ENCODE data around the gene TIGD2. TPM values are rescaled to one million over a fixed set of nuclear protein-coding genes. Genes with fewer than 3 reads are reported as not detected.

TIGD2 gene
- total RNA-seq, 1 experiment from 2014 or later, result 6.4 TPM

DNA sequence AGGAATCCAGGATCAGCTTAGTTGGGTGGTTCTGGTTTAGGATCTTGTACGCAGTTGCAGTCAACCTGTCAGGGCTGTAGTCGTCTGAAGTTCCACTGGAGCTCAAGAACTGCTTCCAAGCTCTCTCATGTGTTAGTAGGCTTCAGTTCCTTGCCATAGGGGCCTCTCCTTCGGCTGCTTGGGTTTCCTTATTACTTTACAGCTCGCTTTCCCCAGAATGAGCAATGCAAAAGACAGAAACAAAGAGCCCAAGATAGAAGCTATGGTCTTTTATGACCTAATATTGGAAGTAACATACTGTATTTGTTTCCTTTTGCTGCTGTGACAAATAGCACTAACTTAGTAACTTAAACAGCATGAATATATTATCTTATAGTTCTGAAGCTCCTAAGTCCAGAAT is 51.7 kb downstream of the TIGD2 start:
- no peak for DNase-seq
- Histone ChIP-seq H3K36me3 (replicated peaks; ENCODE audit: control insufficient read depth, insufficient read depth, low read length) (no peaks in the 10 kb centered on the region), H3K4me3 (ENCODE audit: insufficient read depth, low read depth, low read length) (no peak overlapping the region), H3K27me3 (ENCODE audit: control insufficient read depth, insufficient read depth, low read length) (no peaks in the 10 kb centered on the region)

DNA sequence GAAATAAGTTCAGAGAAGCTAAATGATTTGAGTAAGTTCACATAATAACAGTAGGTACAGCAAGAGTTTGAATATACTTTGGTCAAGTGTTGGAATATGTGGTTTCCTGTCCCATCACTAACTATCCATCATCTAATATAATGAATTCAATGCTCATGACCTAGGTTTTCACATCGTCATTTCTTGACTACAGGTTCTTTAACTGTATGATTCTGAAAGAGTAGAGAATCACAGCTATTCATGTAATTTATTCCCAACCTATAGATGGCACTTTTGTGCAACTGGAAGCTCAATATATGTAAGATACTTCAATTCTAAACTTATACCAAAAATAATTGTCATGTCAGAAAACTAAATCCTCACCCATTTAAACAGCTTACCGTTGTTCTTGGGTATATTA is 53.1 kb downstream of the TIGD2 start:
- Histone ChIP-seq H3K36me3 (replicated peaks; ENCODE audit: control insufficient read depth, insufficient read depth, low read length) (no peaks in the 10 kb centered on the region), H3K27me3 (ENCODE audit: control insufficient read depth, insufficient read depth, low read length) (no peaks in the 10 kb centered on the region), H3K4me3 (ENCODE audit: insufficient read depth, low read depth, low read length) (no peak overlapping the region)
- DNase-seq, result no peak

Other genes starting within 250 kb of the TIGD2 start
- gene FAM13A, start 54.3 kb upstream of the TIGD2 start, total RNA-seq (2014; rRNA removed; shearing (Covaris generic)), result 7.1 and 13.9 TPM in 2 replicates
- gene GPRIN3, start 196.3 kb downstream of the TIGD2 start, total RNA-seq (2014; rRNA removed; shearing (Covaris generic)), result 0.42 and 0.44 TPM in 2 replicates